Measurements from ENCODE around the gene BBC3.
A peak's percentile ranks its signal among the peaks of the same experiment; 100 is the strongest.
"Not testable (repeated sequence)": the region's sequence is repeated elsewhere in the genome, so short reads cannot be mapped to it uniquely, and the experiment has no call there.

Gene BBC3

GRCh38 chr19:47230921-47231214 lies at the start of gene BBC3:
Gene BBC3, minus strand, starts transcription at chr19:47231199. Its CDS starts 2,768 bp downstream, at chr19:47228431.
- no peak for DNase-seq

- no peak for DNase-seq
Measured at GRCh38 chr19:47280183-47280797, 49.3 kb upstream of the BBC3 start.

- not testable (repeated sequence) for DNase-seq
Measured at GRCh38 chr19:47276513-47276912, 45.5 kb upstream of the BBC3 start.

- DNase-seq: no peak
Measured at GRCh38 chr19:47275791-47276461, 44.9 kb upstream of the BBC3 start.

GRCh38 chr19:47274891-47275761 lies 44.1 kb upstream of the BBC3 start:
- peak in 1 of 2 experiments; percentile 46 for DNase-seq

- DNase-seq: peak; percentile 90 to 94
Measured at GRCh38 chr19:47274071-47274890, 43.3 kb upstream of the BBC3 start, which contains the start of gene INAFM1. Gene INAFM1, plus strand, starts transcription at chr19:47274885. Its CDS starts 35 bp downstream, at chr19:47274920.

GRCh38 chr19:47273313-47274070 lies 42.5 kb upstream of the BBC3 start:
- peak in 1 of 2 experiments; percentile 74 for DNase-seq

GRCh38 chr19:47272448-47273312 lies 41.7 kb upstream of the BBC3 start:
- no peak for DNase-seq

GRCh38 chr19:47271949-47272348 lies 41.0 kb upstream of the BBC3 start:
- DNase-seq: no peak

- DNase-seq: no peak
Measured at GRCh38 chr19:47270408-47270807, 39.4 kb upstream of the BBC3 start.

GRCh38 chr19:47269596-47269995 lies 38.6 kb upstream of the BBC3 start:
- no peak for DNase-seq

GRCh38 chr19:47268028-47268427 lies 37.0 kb upstream of the BBC3 start:
- DNase-seq: no peak

GRCh38 chr19:47267350-47267759 lies 36.4 kb upstream of the BBC3 start:
- DNase-seq: no peak

GRCh38 chr19:47266401-47266941 lies 35.5 kb upstream of the BBC3 start:
- DNase-seq: no peak

GRCh38 chr19:47264629-47265028 lies 33.6 kb upstream of the BBC3 start:
- DNase-seq: no peak

GRCh38 chr19:47261946-47262793 lies 31.2 kb upstream of the BBC3 start:
- not testable (repeated sequence) for DNase-seq

GRCh38 chr19:47260476-47260875 lies 29.5 kb upstream of the BBC3 start:
- DNase-seq: no peak

GRCh38 chr19:47258895-47259555 lies 28.0 kb upstream of the BBC3 start:
- DNase-seq: no peak

GRCh38 chr19:47258434-47258833 lies 27.4 kb upstream of the BBC3 start:
- no peak for DNase-seq

Data from NCI-H446 (cell line).